Raji (cell line): ENCODE data around the gene LRCH4.
A peak's percentile ranks its signal among the peaks of the same experiment; 100 is the strongest.

Source experiments
- POLR2A ChIP-seq: IDR thresholded peaks from 2 replicates; pipeline ENCODE4 v1.6.1; 2011; ENCODE audit warnings: low read depth, low read length, control low read depth; ENCODE audit not compliant: insufficient read depth

Gene LRCH4

GRCh38 chr7:100591596-100591995, 5.7 kb upstream of the LRCH4 start:
- no peak for TF ChIP-seq POLR2A

GRCh38 chr7:100590077-100590737, 4.3 kb upstream of the LRCH4 start:
- no peak for TF ChIP-seq POLR2A

GRCh38 chr7:100589341-100589947, 3.5 kb upstream of the LRCH4 start:
- TF ChIP-seq POLR2A = no peak

- TF ChIP-seq POLR2A = no peak
Observed at GRCh38 chr7:100588438-100588837, 2.5 kb upstream of the LRCH4 start.

GRCh38 chr7:100586266-100587025, 517 bp upstream of the LRCH4 start, which contains the start of gene FBXO24:
Gene FBXO24, plus strand, starts transcription at chr7:100586328. Its CDS starts 298 bp downstream, at chr7:100586626.
- TF ChIP-seq POLR2A = peak; percentile 68

GRCh38 chr7:100584683-100585510, 1.0 kb downstream of the LRCH4 start:
- TF ChIP-seq POLR2A = no peak

- no peak for TF ChIP-seq POLR2A
Observed at GRCh38 chr7:100584054-100584682, 1.8 kb downstream of the LRCH4 start.

- peak; percentile 39; the same call in 1 of the 2 replicates for TF ChIP-seq POLR2A
Observed at GRCh38 chr7:100583132-100584053, 2.5 kb downstream of the LRCH4 start.

- no peak for TF ChIP-seq POLR2A
Observed at GRCh38 chr7:100582650-100583049, 3.3 kb downstream of the LRCH4 start.

- no peak for TF ChIP-seq POLR2A
Observed at GRCh38 chr7:100582041-100582579, 3.8 kb downstream of the LRCH4 start.

- no peak for TF ChIP-seq POLR2A
Observed at GRCh38 chr7:100580466-100581283, 5.3 kb downstream of the LRCH4 start.

GRCh38 chr7:100578246-100579183, 7.4 kb downstream of the LRCH4 start:
- no peak for TF ChIP-seq POLR2A

- TF ChIP-seq POLR2A = no peak
Observed at GRCh38 chr7:100577507-100577906, 8.4 kb downstream of the LRCH4 start.
